ENCODE data around the gene TTF2. TPM values are rescaled to one million over a fixed set of nuclear protein-coding genes. Genes with fewer than 3 reads are reported as not detected.
A peak's percentile ranks its signal among the peaks of the same experiment; 100 is the strongest.

Gene TTF2
- polyA plus RNA-seq, 1 donor from 2014 or later: 2.6 TPM

GRCh38 chr1:117054068-117054467, 6.1 kb upstream of the TTF2 start:
- no peak overlapping the region for H3K4me3 ChIP-seq (ENCODE audit: low read length)
- no peak overlapping the region for H3K27ac ChIP-seq (ENCODE audit: low read length)
- no peak overlapping the region for H3K9ac ChIP-seq (ENCODE audit: low read length)
- no peaks in the 10 kb centered on the region for H3K79me2 ChIP-seq (replicated peaks; ENCODE audit: insufficient read depth, low read length)
- H4K20me1 ChIP-seq (ENCODE audit: insufficient read depth): no peaks in the 10 kb centered on the region
- H2AFZ ChIP-seq (ENCODE audit: low read depth, low read length): no peak overlapping the region
- H3K36me3 ChIP-seq (ENCODE audit: insufficient read depth, low read length): no peaks in the 10 kb centered on the region
- H3K9me2 ChIP-seq (ENCODE audit: insufficient read depth, low read length): no peaks in the 10 kb centered on the region
- peaks cover 2% of the 10 kb centered on the region for H3F3A ChIP-seq (ENCODE audit: insufficient read depth, low read length, poor library complexity, severe bottlenecking)
- no peaks in the 10 kb centered on the region for H3K9me3 ChIP-seq (ENCODE audit: low read length)
- no peaks in the 10 kb centered on the region for H3K27me3 ChIP-seq (ENCODE audit: insufficient read depth, low read depth, low read length)
- no peak for TF ChIP-seq RAD21 (conservative IDR thresholded peaks at IDR 0.05)
- TF ChIP-seq, protein P1, sequence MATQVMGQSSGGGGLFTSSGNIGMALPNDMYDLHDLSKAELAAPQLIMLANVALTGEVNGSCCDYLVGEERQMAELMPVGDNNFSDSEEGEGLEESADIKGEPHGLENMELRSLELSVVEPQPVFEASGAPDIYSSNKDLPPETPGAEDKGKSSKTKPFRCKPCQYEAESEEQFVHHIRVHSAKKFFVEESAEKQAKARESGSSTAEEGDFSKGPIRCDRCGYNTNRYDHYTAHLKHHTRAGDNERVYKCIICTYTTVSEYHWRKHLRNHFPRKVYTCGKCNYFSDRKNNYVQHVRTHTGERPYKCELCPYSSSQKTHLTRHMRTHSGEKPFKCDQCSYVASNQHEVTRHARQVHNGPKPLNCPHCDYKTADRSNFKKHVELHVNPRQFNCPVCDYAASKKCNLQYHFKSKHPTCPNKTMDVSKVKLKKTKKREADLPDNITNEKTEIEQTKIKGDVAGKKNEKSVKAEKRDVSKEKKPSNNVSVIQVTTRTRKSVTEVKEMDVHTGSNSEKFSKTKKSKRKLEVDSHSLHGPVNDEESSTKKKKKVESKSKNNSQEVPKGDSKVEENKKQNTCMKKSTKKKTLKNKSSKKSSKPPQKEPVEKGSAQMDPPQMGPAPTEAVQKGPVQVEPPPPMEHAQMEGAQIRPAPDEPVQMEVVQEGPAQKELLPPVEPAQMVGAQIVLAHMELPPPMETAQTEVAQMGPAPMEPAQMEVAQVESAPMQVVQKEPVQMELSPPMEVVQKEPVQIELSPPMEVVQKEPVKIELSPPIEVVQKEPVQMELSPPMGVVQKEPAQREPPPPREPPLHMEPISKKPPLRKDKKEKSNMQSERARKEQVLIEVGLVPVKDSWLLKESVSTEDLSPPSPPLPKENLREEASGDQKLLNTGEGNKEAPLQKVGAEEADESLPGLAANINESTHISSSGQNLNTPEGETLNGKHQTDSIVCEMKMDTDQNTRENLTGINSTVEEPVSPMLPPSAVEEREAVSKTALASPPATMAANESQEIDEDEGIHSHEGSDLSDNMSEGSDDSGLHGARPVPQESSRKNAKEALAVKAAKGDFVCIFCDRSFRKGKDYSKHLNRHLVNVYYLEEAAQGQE (IDR thresholded peaks at IDR 0.05; ENCODE audit: borderline replicate concordance): no peak
- TF ChIP-seq MXI1 (conservative IDR thresholded peaks at IDR 0.05; ENCODE audit: poor library complexity, severe bottlenecking): no peak
- TF ChIP-seq, protein P2, sequence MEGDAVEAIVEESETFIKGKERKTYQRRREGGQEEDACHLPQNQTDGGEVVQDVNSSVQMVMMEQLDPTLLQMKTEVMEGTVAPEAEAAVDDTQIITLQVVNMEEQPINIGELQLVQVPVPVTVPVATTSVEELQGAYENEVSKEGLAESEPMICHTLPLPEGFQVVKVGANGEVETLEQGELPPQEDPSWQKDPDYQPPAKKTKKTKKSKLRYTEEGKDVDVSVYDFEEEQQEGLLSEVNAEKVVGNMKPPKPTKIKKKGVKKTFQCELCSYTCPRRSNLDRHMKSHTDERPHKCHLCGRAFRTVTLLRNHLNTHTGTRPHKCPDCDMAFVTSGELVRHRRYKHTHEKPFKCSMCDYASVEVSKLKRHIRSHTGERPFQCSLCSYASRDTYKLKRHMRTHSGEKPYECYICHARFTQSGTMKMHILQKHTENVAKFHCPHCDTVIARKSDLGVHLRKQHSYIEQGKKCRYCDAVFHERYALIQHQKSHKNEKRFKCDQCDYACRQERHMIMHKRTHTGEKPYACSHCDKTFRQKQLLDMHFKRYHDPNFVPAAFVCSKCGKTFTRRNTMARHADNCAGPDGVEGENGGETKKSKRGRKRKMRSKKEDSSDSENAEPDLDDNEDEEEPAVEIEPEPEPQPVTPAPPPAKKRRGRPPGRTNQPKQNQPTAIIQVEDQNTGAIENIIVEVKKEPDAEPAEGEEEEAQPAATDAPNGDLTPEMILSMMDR (IDR thresholded peaks at IDR 0.05; ENCODE audit: poor library complexity, severe bottlenecking): no peak
- no peak overlapping the region for H3K4me2 ChIP-seq (ENCODE audit: low read length)

GRCh38 chr1:117058810-117059209, 1.3 kb upstream of the TTF2 start:
- Histone ChIP-seq H3K9me3 (ENCODE audit: low read length) (no peaks in the 10 kb centered on the region), H3K27me3 (ENCODE audit: insufficient read depth, low read depth, low read length) (no peaks in the 10 kb centered on the region), H3K9me2 (ENCODE audit: insufficient read depth, low read length) (no peaks in the 10 kb centered on the region), H3K4me2 (ENCODE audit: low read length) (peak overlapping the region; percentile 71), H3K27ac (ENCODE audit: low read length) (no peak overlapping the region), H2AFZ (ENCODE audit: low read depth, low read length) (no peak overlapping the region), H3K79me2 (replicated peaks; ENCODE audit: insufficient read depth, low read length) (no peaks in the 10 kb centered on the region), H3K9ac (ENCODE audit: low read length) (peak overlapping the region; percentile 45), H4K20me1 (ENCODE audit: insufficient read depth) (no peaks in the 10 kb centered on the region), H3K36me3 (ENCODE audit: insufficient read depth, low read length) (no peaks in the 10 kb centered on the region), H3K4me3 (ENCODE audit: low read length) (peak overlapping the region; percentile 78), H3F3A (ENCODE audit: insufficient read depth, low read length, poor library complexity, severe bottlenecking) (peaks cover 5% of the 10 kb centered on the region)
- TF ChIP-seq MXI1 (conservative IDR thresholded peaks at IDR 0.05; ENCODE audit: poor library complexity, severe bottlenecking) (no peak), TAF1 (IDR thresholded peaks at IDR 0.05; ENCODE audit: low read depth) (no peak), SMC3 (conservative IDR thresholded peaks at IDR 0.05; ENCODE audit: poor library complexity) (no peak), RAD21 (conservative IDR thresholded peaks at IDR 0.05) (no peak), EP300 (conservative IDR thresholded peaks at IDR 0.05; ENCODE audit: poor library complexity, severe bottlenecking) (no peak), EZH2 (IDR thresholded peaks at IDR 0.05; ENCODE audit: borderline replicate concordance, insufficient read depth, low read length, poor library complexity, severe bottlenecking) (no peak)
- TF ChIP-seq, protein P2 (IDR thresholded peaks at IDR 0.05; ENCODE audit: poor library complexity, severe bottlenecking): no peak
- TF ChIP-seq, protein P1 (IDR thresholded peaks at IDR 0.05; ENCODE audit: borderline replicate concordance): no peak

All from neural cell (in vitro differentiated cells).